Posterior cingulate gyrus (tissue), 11 donors: Measurements from ENCODE around the gene CD55.
"Not testable (repeated sequence)": the region's sequence is repeated elsewhere in the genome, so short reads cannot be mapped to it uniquely, and the experiment has no call there.

Experiments used
- DNase-seq, 10 donors: peaks; one replicate each; pipeline versions ENCODE4 v3.0.0 to v3.0.0-alpha.2; 2020 to 2021; ENCODE audit warnings: mixed read lengths in 3 of 10
- intact Hi-C: fragments of 100-400 bp; cut with DNase I; formaldehyde crosslinking; loops from one replicate; pipeline ENCODE4 v1.15.1; 2023

The CD55 gene

DNA sequence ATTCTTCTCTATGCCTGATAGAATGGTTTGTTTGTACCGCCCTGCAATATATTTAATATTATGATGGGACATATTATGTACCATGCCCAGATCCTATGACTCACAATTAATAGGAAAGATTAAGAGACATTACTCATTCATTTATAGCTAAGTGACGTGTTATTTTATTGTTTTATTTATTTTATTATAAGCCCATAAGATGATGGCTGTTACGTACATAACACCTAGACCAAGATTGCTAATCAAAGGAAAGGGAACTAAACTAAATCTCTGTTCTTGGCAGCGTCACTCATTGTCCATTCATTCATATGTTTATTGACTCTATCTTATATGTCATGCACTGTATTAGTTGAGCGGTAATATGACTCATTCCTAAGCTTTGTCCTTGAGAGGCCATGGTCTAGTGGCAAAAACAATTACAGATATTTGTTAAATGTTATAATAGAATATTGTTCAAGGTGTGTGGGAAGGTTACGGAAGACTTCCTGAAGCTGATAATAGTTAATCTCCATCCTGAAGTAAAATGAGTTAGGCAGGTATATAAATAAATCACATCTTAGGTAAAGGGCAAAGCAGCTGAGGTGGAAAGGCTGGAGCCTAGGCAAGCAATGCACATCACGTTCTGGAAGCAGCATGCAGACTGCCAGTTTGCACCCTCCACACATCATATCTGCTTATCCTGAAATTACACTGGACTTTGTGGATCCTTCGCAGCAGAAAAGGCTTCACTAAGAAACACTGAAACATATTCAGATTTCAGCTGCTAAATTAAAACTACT lies 16.6 kb upstream of the CD55 start:
- intact Hi-C loops: no loop called here
- DNase-seq: no peak

DNA sequence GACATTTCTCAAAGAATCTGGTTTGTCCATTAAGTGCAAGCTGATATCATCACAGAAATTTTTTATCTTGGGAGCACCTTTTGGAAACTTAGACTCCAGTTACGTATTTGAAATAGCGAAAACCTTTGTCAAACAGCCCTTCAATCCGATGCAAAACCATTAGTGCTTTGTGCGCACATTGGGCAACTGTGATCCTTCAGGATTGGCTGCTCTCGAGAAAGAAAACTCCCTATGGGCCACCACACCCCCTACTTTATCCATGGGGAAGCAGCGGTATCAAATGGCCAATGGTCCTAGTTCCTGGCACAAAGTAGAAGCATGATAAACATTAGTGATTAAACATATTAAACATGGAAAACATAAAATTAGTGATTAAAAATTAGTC lies 16.0 kb upstream of the CD55 start:
- no peak for DNase-seq
- intact Hi-C loops: no loop called here

- intact Hi-C loops: no loop called here
- DNase-seq: no peak
These were observed 15.5 kb upstream of the CD55 start for GRCh38 chr1:207306023-207306422.

- no peak for DNase-seq
- intact Hi-C loops: no loop called here
These were observed 14.9 kb upstream of the CD55 start for GRCh38 chr1:207306603-207307002.

GRCh38 chr1:207308451-207309190 lies 12.9 kb upstream of the CD55 start:
- DNase-seq: no peak
- intact Hi-C loops: no loop called here

- no peak for DNase-seq
- intact Hi-C loops: no loop called here
These were observed 11.7 kb upstream of the CD55 start for GRCh38 chr1:207309745-207310273.

DNA sequence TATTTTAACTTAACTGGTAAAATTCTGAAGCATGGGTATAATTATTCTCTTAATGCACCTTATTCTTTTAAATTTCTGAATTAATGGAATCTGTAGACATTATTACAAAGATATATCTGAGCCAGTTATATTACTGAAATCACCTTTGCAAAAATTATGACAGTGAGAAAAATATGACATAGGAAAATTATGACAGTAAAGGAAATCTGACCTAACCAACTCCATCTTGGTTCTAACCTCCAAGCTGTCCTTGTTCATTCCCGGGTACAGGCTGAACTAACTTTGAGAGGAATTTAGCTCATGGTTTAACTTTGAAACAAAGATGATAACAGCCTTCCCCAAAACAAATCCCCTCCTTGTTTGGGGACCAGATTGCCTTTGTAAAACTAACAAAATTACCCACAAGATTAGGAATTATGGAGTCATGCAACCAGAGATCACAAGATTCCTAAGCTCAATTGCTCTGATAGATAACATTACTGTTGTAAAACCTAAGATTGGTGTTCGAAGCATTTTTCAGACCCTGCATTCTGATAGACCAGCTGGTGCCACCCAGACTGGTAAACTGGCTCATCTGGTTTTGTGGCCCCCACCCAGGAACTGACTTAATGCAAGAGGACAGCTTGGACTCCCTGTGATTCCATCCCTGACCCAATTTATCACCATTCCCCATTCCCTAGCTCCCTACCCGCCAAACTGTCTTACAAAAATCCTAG lies 9.4 kb upstream of the CD55 start:
- DNase-seq: no peak
- intact Hi-C loops: no loop called here

- DNase-seq: no peak
- intact Hi-C loops: no loop called here
These were observed 8.9 kb upstream of the CD55 start for GRCh38 chr1:207312604-207312920.

DNA sequence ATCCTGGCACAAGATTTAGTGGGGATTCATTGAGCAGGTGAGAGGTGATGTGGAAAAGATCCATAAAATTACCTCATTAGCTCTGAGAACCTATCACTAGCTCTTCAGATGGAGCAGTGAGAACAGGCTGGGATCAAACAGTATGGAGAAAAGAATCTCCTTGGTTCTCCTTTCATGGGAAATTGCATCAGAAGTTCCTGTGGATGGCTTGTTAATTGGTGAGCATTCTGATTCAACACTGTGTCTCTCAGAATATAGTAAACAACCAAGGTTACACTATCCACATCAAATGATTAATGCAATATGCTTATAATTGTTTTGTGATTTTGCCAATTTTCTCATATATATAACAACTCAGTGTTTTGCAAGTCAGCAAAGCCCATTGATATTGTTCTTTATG lies 8.3 kb upstream of the CD55 start:
- DNase-seq: no peak
- intact Hi-C loops: no loop called here

GRCh38 chr1:207314816-207315215 lies 6.7 kb upstream of the CD55 start:
- no peak for DNase-seq
- intact Hi-C loops: no loop called here

DNA sequence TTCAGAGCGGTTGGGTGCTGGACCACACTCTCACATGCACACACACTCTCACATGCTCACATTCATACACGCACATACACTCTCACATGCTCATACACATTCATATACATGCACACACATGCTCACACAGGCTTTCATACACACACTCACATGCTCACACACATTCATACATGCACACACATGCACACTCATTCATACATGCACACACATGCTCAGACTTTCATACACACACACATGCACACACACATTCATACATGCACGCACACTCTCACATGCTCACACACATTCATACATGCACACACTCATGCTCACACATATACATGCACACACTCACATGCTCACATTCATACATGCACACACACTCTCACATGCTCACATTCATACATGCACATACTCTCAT lies 6.0 kb upstream of the CD55 start:
- DNase-seq: no peak
- intact Hi-C loops: no loop called here

DNA sequence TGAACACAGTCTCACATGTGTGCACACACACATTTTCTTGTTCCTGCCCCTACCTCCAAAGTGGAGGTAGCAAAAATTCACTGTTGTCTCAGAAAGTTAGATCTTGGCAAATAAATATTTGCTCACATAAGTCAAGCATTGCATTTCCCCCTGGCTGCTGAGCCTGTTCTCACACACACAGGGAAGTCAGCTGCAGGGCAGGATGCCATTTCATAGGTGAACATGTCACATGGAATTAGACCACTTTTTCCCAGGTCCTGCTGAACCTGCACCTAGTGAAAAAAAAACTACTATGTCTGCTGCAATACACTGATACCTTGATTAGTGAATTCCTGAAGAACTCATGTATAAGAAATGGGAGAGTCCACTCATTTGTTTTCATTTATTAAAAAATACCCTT lies 5.3 kb upstream of the CD55 start:
- no peak for DNase-seq
- intact Hi-C loops: no loop called here

GRCh38 chr1:207316622-207317391 lies 4.7 kb upstream of the CD55 start:
- DNase-seq: no peak
- intact Hi-C loops: no loop called here

GRCh38 chr1:207317561-207317960 lies 3.9 kb upstream of the CD55 start:
- intact Hi-C loops: no loop called here
- DNase-seq: no peak

DNA sequence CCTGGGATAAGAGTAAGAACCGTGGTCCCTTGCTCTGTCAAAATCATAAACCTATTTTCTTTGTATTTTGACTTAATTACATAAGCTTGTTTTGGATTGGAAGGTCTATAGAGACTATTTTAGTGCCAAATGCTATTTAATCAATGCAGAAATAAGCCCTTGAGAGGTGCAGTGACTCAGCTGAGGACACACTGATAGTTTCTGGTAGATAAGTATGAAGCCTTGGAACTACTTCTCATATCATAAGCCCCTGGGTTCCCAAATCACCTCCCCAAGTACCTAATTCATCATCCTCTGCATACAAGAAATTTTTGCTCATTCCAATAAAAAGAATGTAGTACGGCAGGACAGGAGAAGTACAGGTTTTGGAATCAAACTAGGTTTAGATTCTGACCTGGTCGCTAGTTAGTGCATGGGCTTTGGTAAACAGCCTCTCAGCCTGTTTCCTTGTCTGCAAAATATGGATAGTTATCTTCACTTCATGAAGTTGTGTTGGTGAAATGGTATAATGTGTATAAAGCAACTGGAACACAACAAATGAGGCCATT lies 3.3 kb upstream of the CD55 start:
- DNase-seq: no peak
- intact Hi-C loops: no loop called here

DNA sequence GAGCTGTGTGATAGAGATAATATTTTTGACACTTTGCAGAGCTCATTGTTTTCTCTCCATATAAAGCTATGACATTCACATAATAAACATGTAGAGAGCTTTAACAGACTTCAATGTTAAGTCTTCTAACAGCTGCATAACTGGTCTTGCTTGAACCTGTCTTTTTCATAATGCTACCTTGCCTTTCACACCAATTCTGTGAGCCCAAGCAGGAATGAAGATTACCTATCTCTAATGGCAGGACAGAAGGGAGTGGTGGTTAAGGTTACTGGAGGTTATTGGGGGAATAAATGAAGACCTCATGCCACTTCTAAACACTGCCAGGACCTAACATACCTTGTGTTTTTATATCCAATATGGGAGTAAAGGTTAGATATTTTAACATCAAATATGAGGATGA lies 2.3 kb upstream of the CD55 start:
- intact Hi-C loops: no loop called here
- DNase-seq: no peak

GRCh38 chr1:207320105-207320504 lies 1.4 kb upstream of the CD55 start:
- intact Hi-C loops: loop anchor here (5.0 to 10.0 kb wide), 2 partner anchors 82 to 265 kb away; partner anchors contain the start of genes PFKFB2 and YOD1
- not testable (repeated sequence) for DNase-seq

DNA sequence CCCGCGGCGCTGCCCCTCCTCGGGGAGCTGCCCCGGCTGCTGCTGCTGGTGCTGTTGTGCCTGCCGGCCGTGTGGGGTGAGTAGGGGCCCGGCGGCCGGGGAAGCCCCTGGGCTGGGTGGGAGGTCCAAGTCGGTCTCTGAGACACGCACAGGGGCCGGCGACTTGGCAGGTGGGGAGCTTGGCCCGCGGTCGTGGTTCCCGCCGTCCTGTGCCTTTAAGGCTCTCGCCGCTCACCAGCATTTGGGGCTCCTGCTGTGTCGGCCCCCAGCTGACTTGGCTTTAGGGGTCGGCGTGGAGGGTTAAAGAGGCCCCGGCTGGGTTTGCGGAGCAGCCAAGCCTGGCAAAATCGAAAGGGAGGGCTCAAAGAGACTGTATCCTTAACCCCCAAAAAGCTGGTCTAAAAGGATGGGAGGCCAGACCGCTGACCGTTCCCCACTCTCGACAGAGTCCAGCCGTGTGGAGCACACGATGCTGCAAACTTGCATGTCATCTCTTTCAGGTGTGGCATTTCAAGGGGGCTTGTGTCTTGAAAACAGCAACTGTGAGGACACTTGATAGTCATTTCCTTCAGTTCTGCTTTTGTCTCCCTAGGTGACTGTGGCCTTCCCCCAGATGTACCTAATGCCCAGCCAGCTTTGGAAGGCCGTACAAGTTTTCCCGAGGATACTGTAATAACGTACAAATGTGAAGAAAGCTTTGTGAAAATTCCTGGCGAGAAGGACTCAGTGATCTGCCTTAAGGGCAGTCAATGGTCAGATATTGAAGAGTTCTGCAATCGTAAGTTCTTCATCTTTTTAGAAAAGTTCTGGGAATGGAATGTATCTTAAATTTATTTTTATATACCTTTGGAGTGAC lies 540 bp downstream of the CD55 start:
- peak in 2 of 10 donors; percentile 17 to 31 for DNase-seq
- intact Hi-C loops: loop anchor here (5.0 to 10.0 kb wide), 2 partner anchors 80 to 267 kb away; partner anchors contain the start of genes PFKFB2 and YOD1
